Sigmoid colon (tissue), 7 donors: Measurements from ENCODE around the gene EVC. TPM values are rescaled to one million over a fixed set of nuclear protein-coding genes. Genes with fewer than 3 reads are reported as not detected.
"Not testable (repeated sequence)": the region's sequence is repeated elsewhere in the genome, so short reads cannot be mapped to it uniquely, and the experiment has no call there.

Experiments
- DNase-seq: peaks from one replicate; pipeline ENCODE4 v3.0.0-alpha.2; 2019
- H3K27ac ChIP-seq, 4 donors: fragments of 200-600 bp; sonication (generic); one replicate each; pipeline ENCODE4 v1.5.1; 2016 to 2019; ENCODE audit warnings: mild to moderate bottlenecking in 1 of 4
- H3K27me3 ChIP-seq, 3 donors: fragments of 200-600 bp; sonication (generic); one replicate each; pipeline ENCODE4 v1.5.1; 2019; ENCODE audit warnings: mild to moderate bottlenecking in 1 of 3
- H3K36me3 ChIP-seq, 4 donors: fragments of 200-600 bp; sonication (generic); one replicate each; pipeline ENCODE4 v1.5.1; 2016 to 2019
- H3K4me1 ChIP-seq, 4 donors: fragments of 200-600 bp; sonication (generic); one replicate each; pipeline ENCODE4 v1.5.1; 2017 to 2019
- H3K4me3 ChIP-seq, 4 donors: fragments of 200-600 bp; sonication (generic); one replicate each; pipeline ENCODE4 v1.5.1; 2017 to 2019; ENCODE audit warnings: mild to moderate bottlenecking in 2 of 4, moderate library complexity in 1 of 4
- H3K9me3 ChIP-seq, 4 donors: fragments of 200-600 bp in 3 of 4; sonication (generic) in 3 of 4; one replicate each; pipeline versions ENCODE4 v1.5.1 to v1.6.1; 2013 to 2019
- EP300 ChIP-seq, 4 donors: sonication (generic); formaldehyde crosslinking; IDR thresholded peaks; one replicate each; pipeline ENCODE4 v1.6.1; 2017; ENCODE audit warnings: antibody characterized with exemption in 4 of 4
- POLR2A ChIP-seq, 2 donors: fragments of 450-650 bp; IDR thresholded peaks; one replicate each; pipeline ENCODE4 v1.6.1; 2016; ENCODE audit warnings: antibody characterized with exemption in 2 of 2, mild to moderate bottlenecking in 2 of 2, moderate library complexity in 2 of 2
- POLR2AphosphoS5 ChIP-seq, 4 donors: sonication (generic); formaldehyde crosslinking; IDR thresholded peaks; one replicate each; pipeline ENCODE4 v1.6.1; 2017; ENCODE audit warnings: antibody characterized with exemption in 4 of 4
- WGBS, 2 donors: extraction: QIAGEN DNeasy Blood & Tissue Kit; methylation state at CpG; one replicate each; pipeline ENCODE4 v1.1.7; 2013; 5-methylcytosine and 5-hydroxymethylcytosine counted together
- intact Hi-C: fragments of 100-400 bp; cut with DNase I; formaldehyde crosslinking; loops from one replicate; pipeline ENCODE4 v1.15.1; 2023
- polyA plus RNA-seq, 3 donors: library from polyadenylated mRNA; stranded (reverse); fragments of 200-250 nt; gene quantifications; one replicate each; pipeline ENCODE4 v1.2.3, GENCODE V29; 2013
- total RNA-seq, 4 donors: library from RNA; depleted of rRNA; stranded (reverse); fragments of >200 nt; gene quantifications; one replicate each; pipeline ENCODE4 v1.1.0, GENCODE V29; 2016
- TF ChIP-seq, protein P1 (sequence below), 4 experiments: fragments of 450-650 bp in 3 of 4; fragments of 200-600 bp in 1 of 4; IDR thresholded peaks; one replicate each; pipeline ENCODE4 v1.5.1; 2016 to 2019; ENCODE audit warnings: antibody characterized with exemption in 4 of 4, mild to moderate bottlenecking in 3 of 4, moderate library complexity in 2 of 4
- donor health status: healthy with polysubstance abuse.
- donor health status: Bipolar disorder and iron deficiency.
- donor health status: healthy.

Gene EVC
- total and polyA plus RNA-seq, 7 donors, result 0.46 to 35.2 (median 15.6) TPM

GRCh38 chr4:5721923-5722322 is 10.9 kb downstream of the EVC start:
- H3K9me3 ChIP-seq, result no peaks in the 10 kb centered on the region
- no peak overlapping the region for H3K4me3 ChIP-seq
- intact Hi-C loops, result no loop called here
- peaks cover 0 to 8% (median 2%) of the 10 kb centered on the region in 4 donors for H3K4me1 ChIP-seq
- H3K27me3 ChIP-seq, result no peaks in the 10 kb centered on the region
- WGBS, 2 donors, result 30 to 69% methylated on average over 5 of the region's 5 CpGs
- no peak overlapping the region for H3K27ac ChIP-seq
- TF ChIP-seq, protein P1, sequence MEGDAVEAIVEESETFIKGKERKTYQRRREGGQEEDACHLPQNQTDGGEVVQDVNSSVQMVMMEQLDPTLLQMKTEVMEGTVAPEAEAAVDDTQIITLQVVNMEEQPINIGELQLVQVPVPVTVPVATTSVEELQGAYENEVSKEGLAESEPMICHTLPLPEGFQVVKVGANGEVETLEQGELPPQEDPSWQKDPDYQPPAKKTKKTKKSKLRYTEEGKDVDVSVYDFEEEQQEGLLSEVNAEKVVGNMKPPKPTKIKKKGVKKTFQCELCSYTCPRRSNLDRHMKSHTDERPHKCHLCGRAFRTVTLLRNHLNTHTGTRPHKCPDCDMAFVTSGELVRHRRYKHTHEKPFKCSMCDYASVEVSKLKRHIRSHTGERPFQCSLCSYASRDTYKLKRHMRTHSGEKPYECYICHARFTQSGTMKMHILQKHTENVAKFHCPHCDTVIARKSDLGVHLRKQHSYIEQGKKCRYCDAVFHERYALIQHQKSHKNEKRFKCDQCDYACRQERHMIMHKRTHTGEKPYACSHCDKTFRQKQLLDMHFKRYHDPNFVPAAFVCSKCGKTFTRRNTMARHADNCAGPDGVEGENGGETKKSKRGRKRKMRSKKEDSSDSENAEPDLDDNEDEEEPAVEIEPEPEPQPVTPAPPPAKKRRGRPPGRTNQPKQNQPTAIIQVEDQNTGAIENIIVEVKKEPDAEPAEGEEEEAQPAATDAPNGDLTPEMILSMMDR (IDR thresholded peaks at IDR 0.05), result no peak
- TF ChIP-seq POLR2AphosphoS5 (IDR thresholded peaks at IDR 0.05), result no peak
- no peak for TF ChIP-seq EP300 (IDR thresholded peaks at IDR 0.05)
- TF ChIP-seq POLR2A (IDR thresholded peaks at IDR 0.05), result no peak
- no peak for DNase-seq
- peaks cover 0 to 34% (median 2%) of the 10 kb centered on the region in 4 donors for H3K36me3 ChIP-seq

- TF ChIP-seq POLR2A (IDR thresholded peaks at IDR 0.05), result no peak
- peaks cover 0 to 34% (median 2%) of the 10 kb centered on the region in 4 donors for H3K36me3 ChIP-seq
- no peak overlapping the region for H3K27ac ChIP-seq
- H3K4me3 ChIP-seq, result no peak overlapping the region
- peaks cover 0 to 8% (median 2%) of the 10 kb centered on the region in 4 donors for H3K4me1 ChIP-seq
- H3K27me3 ChIP-seq, result no peaks in the 10 kb centered on the region
- no peaks in the 10 kb centered on the region for H3K9me3 ChIP-seq
- WGBS, 2 donors, result 8 to 46% methylated on average over 4 of the region's 4 CpGs
- DNase-seq, result no peak
- intact Hi-C loops, result no loop called here
Measured at GRCh38 chr4:5722328-5722727, 11.3 kb downstream of the EVC start.

DNA sequence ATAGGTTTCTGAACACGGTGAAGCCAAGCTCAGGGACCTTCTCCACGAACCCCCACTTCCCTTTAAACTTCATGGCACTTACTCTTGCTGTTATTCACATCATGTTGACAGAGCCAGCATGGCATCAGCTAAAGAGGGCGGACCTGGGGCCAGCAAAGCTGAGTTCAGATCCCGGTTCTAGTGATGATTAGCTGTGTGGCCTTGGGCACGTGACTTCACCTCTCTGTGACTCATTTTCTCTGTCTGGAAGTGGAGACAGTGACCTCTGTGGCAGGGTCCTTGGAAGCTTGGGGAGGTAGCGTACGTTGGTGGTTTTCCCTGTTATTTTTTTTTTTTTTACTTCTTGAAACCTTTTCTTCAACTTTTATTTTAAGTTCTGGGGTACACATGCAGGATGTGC is 13.4 kb downstream of the EVC start:
- H3K4me1 ChIP-seq, result no peaks in the 10 kb centered on the region
- intact Hi-C loops, result no loop called here
- peaks cover 0 to 40% (median 5%) of the 10 kb centered on the region in 4 donors for H3K36me3 ChIP-seq
- H3K27me3 ChIP-seq, result no peaks in the 10 kb centered on the region
- H3K4me3 ChIP-seq, result no peak overlapping the region
- no peak for DNase-seq
- TF ChIP-seq EP300 (IDR thresholded peaks at IDR 0.05) (no peak), POLR2A (IDR thresholded peaks at IDR 0.05) (no peak), POLR2AphosphoS5 (IDR thresholded peaks at IDR 0.05) (no peak)
- TF ChIP-seq, protein P1 (IDR thresholded peaks at IDR 0.05), result no peak
- H3K9me3 ChIP-seq, result no peaks in the 10 kb centered on the region
- WGBS, 2 donors, result 78 to 87% methylated on average over 7 of the region's 7 CpGs
- H3K27ac ChIP-seq, result no peak overlapping the region

- WGBS, 2 donors, result 18 to 52% methylated on average over 2 of the region's 2 CpGs
- H3K4me1 ChIP-seq, H3K4me3 ChIP-seq, intact Hi-C loops, DNase-seq, H3K9me3 ChIP-seq, H3K27ac ChIP-seq, H3K27me3 ChIP-seq: not testable (repeated sequence)
- H3K36me3 ChIP-seq, result peaks cover 5 to 59% (median 31%) of the 10 kb centered on the region in 4 donors
Measured at GRCh38 chr4:5728412-5728811, 17.4 kb downstream of the EVC start.

- Histone ChIP-seq H3K27me3 (no peaks in the 10 kb centered on the region), H3K36me3 (peaks cover 5 to 70% (median 40%) of the 10 kb centered on the region in 4 donors), H3K4me3 (no peak overlapping the region), H3K27ac (no peak overlapping the region), H3K4me1 (no peaks in the 10 kb centered on the region), H3K9me3 (no peaks in the 10 kb centered on the region)
- 83 to 87% methylated on average over 10 of the region's 10 CpGs for WGBS, 2 donors
- DNase-seq, result no peak
- intact Hi-C loops, result no loop called here
- TF ChIP-seq POLR2A (IDR thresholded peaks at IDR 0.05), result no peak
- no peak for TF ChIP-seq POLR2AphosphoS5 (IDR thresholded peaks at IDR 0.05)
- TF ChIP-seq EP300 (IDR thresholded peaks at IDR 0.05), result no peak
- TF ChIP-seq, protein P1 (IDR thresholded peaks at IDR 0.05), result no peak
Measured at GRCh38 chr4:5730436-5730835, 19.4 kb downstream of the EVC start.
